Tibial artery (tissue), 4 donors: Measurements from ENCODE around the gene PIAS4.
A peak's percentile ranks its signal among the peaks of the same experiment; 100 is the strongest.

Source experiments
- DNase-seq, 2 donors: peaks; one replicate each; pipeline ENCODE4 v3.0.0-alpha.2; 2019
- H3K27ac ChIP-seq, 2 donors: fragments of 200-600 bp; sonication (generic) in 1 of 2; 1 replicate in 1 of 2; 2 replicates in 1 of 2; pipeline ENCODE4 v1.5.1; 2018 to 2019; ENCODE audit warnings: mild to moderate bottlenecking in 1 of 2
- H3K27me3 ChIP-seq, 2 donors: fragments of 200-600 bp; sonication (generic) in 1 of 2; one replicate each; pipeline versions ENCODE4 v1.5.1 to v1.6.0; 2016 to 2019
- H3K36me3 ChIP-seq, 3 donors: fragments of 200-600 bp; sonication (generic) in 2 of 3; one replicate each; pipeline ENCODE4 v1.5.1; 2016 to 2019; ENCODE audit warnings: mild to moderate bottlenecking in 2 of 3
- H3K4me1 ChIP-seq, 4 donors: fragments of 200-600 bp; sonication (generic) in 2 of 4; 1 replicate in 3 of 4; 2 replicates in 1 of 4; pipeline ENCODE4 v1.5.1; 2016 to 2019
- H3K4me3 ChIP-seq, 2 donors: fragments of 200-600 bp; sonication (generic) in 1 of 2; 1 replicate in 1 of 2; 2 replicates in 1 of 2; pipeline ENCODE4 v1.5.1; 2018 to 2019; ENCODE audit warnings: mild to moderate bottlenecking in 2 of 2
- H3K9me3 ChIP-seq, 3 donors: fragments of 200-600 bp; sonication (generic) in 1 of 3; one replicate each; pipeline ENCODE4 v1.5.1; 2016 to 2019
- CTCF ChIP-seq, 2 experiments: fragments of 200-600 bp in 1 of 2; fragments of 450-650 bp in 1 of 2; IDR thresholded peaks; one replicate each; pipeline ENCODE4 v1.5.1; 2017 to 2019; ENCODE audit warnings: antibody characterized with exemption in 2 of 2, mild to moderate bottlenecking in 1 of 2, moderate library complexity in 1 of 2
- intact Hi-C: fragments of 100-400 bp; cut with DNase I; formaldehyde crosslinking; loops from one replicate; pipeline ENCODE4 v1.15.0; 2023; ENCODE audit warnings: low total_unique reads

The PIAS4 gene

GRCh38 chr19:3975144-3975543, 32.4 kb upstream of the PIAS4 start:
- DNase-seq = no peak
- Histone ChIP-seq H3K27me3 (no peaks in the 10 kb centered on the region), H3K36me3 (peaks cover 52 to 53% (median 52%) of the 10 kb centered on the region in 3 donors), H3K9me3 (no peaks in the 10 kb centered on the region), H3K4me1 (peaks cover 0 to 5% (median 2%) of the 10 kb centered on the region in 4 donors), H3K27ac (no peak overlapping the region), H3K4me3 (no peak overlapping the region)
- TF ChIP-seq CTCF (IDR thresholded peaks at IDR 0.05) = no peak
- intact Hi-C loops = no loop called here

- intact Hi-C loops = no loop called here
- TF ChIP-seq CTCF (IDR thresholded peaks at IDR 0.05) = no peak
These were observed 31.9 kb upstream of the PIAS4 start for GRCh38 chr19:3975637-3976087.

GRCh38 chr19:3976495-3977241, 30.9 kb upstream of the PIAS4 start:
- Histone ChIP-seq H3K9me3 (no peaks in the 10 kb centered on the region), H3K27me3 (no peaks in the 10 kb centered on the region), H3K4me3 (no peak overlapping the region), H3K4me1 (peaks cover 0 to under 1% (median 0%) of the 10 kb centered on the region in 4 donors), H3K36me3 (peaks cover 67 to 68% (median 67%) of the 10 kb centered on the region in 3 donors), H3K27ac (peak overlapping the region in 1 of 2 donors; percentile 7)
- TF ChIP-seq CTCF (IDR thresholded peaks at IDR 0.05) = no peak
- peak in 1 of 2 donors; percentile 64 for DNase-seq
- intact Hi-C loops = no loop called here

More at GRCh38 chr19:3975637-3976087, 31.9 kb upstream of the PIAS4 start:
- H3K27ac ChIP-seq = no peak overlapping the region
- H3K4me1 ChIP-seq = peaks cover 0 to 5% (median 1%) of the 10 kb centered on the region in 4 donors
- no peaks in the 10 kb centered on the region for H3K9me3 ChIP-seq
- H3K27me3 ChIP-seq = no peaks in the 10 kb centered on the region
- no peak for DNase-seq
- no peak overlapping the region for H3K4me3 ChIP-seq
- peaks cover 57 to 58% (median 57%) of the 10 kb centered on the region in 3 donors for H3K36me3 ChIP-seq

GRCh38 chr19:3977242-3978143, 30.0 kb upstream of the PIAS4 start:
- Histone ChIP-seq H3K36me3 (peaks cover 74 to 76% (median 76%) of the 10 kb centered on the region in 3 donors), H3K4me3 (no peak overlapping the region), H3K4me1 (peaks cover 0 to 5% (median 0%) of the 10 kb centered on the region in 4 donors), H3K9me3 (no peaks in the 10 kb centered on the region), H3K27ac (no peak overlapping the region), H3K27me3 (no peaks in the 10 kb centered on the region)
- intact Hi-C loops = no loop called here
- TF ChIP-seq CTCF (IDR thresholded peaks at IDR 0.05) = no peak
- no peak for DNase-seq

GRCh38 chr19:3978145-3978544, 29.4 kb upstream of the PIAS4 start:
- H3K27ac ChIP-seq = no peak overlapping the region
- no peak for DNase-seq
- H3K9me3 ChIP-seq = no peaks in the 10 kb centered on the region
- peaks cover 78 to 83% (median 82%) of the 10 kb centered on the region in 3 donors for H3K36me3 ChIP-seq
- H3K4me3 ChIP-seq = no peak overlapping the region
- H3K27me3 ChIP-seq = no peaks in the 10 kb centered on the region
- H3K4me1 ChIP-seq = peaks cover 0 to 12% (median 5%) of the 10 kb centered on the region in 4 donors
- TF ChIP-seq CTCF (IDR thresholded peaks at IDR 0.05) = no peak
- intact Hi-C loops = no loop called here
